ENCODE data around the gene ARHGAP25. TPM values are rescaled to one million over a fixed set of nuclear protein-coding genes. Genes with fewer than 3 reads are reported as not detected.

The ARHGAP25 gene
- total RNA-seq, 1 experiment from 2014 or later, result not detected

GRCh38 chr2:68846091-68846490, 111.5 kb downstream of the ARHGAP25 start:
- H3K4me3 ChIP-seq, result no peak overlapping the region
- H3K4me2 ChIP-seq, result no peak overlapping the region
- no peak overlapping the region for H2AFZ ChIP-seq
- H3K9me2 ChIP-seq (ENCODE audit: insufficient read depth), result peaks cover 4% of the 10 kb centered on the region; the same call in 1 of the 2 replicates
- no peaks in the 10 kb centered on the region for H3K9me3 ChIP-seq (ENCODE audit: insufficient read depth, low read depth)
- TF ChIP-seq CTCF (conservative IDR thresholded peaks at IDR 0.05), result no peak
- TF ChIP-seq EZH2 (IDR thresholded peaks at IDR 0.05; ENCODE audit: low read depth), result no peak
- H3F3A ChIP-seq (ENCODE audit: insufficient read depth, low read depth), result no peaks in the 10 kb centered on the region
- BruUV-seq (replicated peaks), result no TSS peak
- H3K36me3 ChIP-seq (ENCODE audit: low read depth), result no peaks in the 10 kb centered on the region
- CTCF ChIA-PET, result no interaction called here
- no peaks in the 10 kb centered on the region for H3K4me1 ChIP-seq (replicated peaks; ENCODE audit: insufficient read depth)
- POLR2A ChIA-PET (ENCODE audit: unreplicated experiment), result no interaction called here
- DNase-seq, result no peak
- H4K20me1 ChIP-seq (ENCODE audit: insufficient read depth), result no peaks in the 10 kb centered on the region
- no peaks in the 10 kb centered on the region for H3K27me3 ChIP-seq (ENCODE audit: insufficient read depth, low read depth)
- no peak overlapping the region for H3K27ac ChIP-seq
- intact Hi-C loops (cut with micrococcal nuclease; ENCODE audit: unreplicated experiment), result no loop called here
- no peaks in the 10 kb centered on the region for H3K79me2 ChIP-seq (ENCODE audit: low read depth)

DNA sequence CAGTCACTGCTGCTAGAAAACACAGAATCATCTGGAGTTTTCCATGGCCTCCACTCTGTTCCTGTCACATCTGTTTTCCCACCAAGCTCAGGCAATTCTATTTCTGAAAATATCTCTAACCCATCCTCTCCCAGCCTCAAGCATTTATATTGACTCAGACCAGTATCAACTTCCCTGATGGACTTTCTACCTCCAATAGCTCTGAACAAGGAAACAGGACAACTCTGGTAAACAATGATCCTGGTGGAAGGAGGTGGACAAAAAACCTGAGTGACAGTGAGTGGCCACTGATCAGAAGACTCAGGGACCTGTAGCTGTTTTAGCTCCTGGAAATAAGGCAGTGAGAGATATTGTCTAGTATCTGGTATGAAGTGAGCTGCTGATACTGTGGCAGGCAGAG, 113.1 kb downstream of the ARHGAP25 start:
- TF ChIP-seq CTCF (conservative IDR thresholded peaks at IDR 0.05) (no peak), EZH2 (IDR thresholded peaks at IDR 0.05; ENCODE audit: low read depth) (no peak)
- no peaks in the 10 kb centered on the region for H3F3A ChIP-seq (ENCODE audit: insufficient read depth, low read depth)
- H3K36me3 ChIP-seq (ENCODE audit: low read depth), result no peaks in the 10 kb centered on the region
- intact Hi-C loops (cut with micrococcal nuclease; ENCODE audit: unreplicated experiment), result no loop called here
- H3K79me2 ChIP-seq (ENCODE audit: low read depth), result no peaks in the 10 kb centered on the region
- H3K9me3 ChIP-seq (ENCODE audit: insufficient read depth, low read depth), result no peaks in the 10 kb centered on the region
- BruUV-seq (replicated peaks), result no TSS peak
- H4K20me1 ChIP-seq (ENCODE audit: insufficient read depth), result no peaks in the 10 kb centered on the region
- no peaks in the 10 kb centered on the region for H3K4me1 ChIP-seq (replicated peaks; ENCODE audit: insufficient read depth)
- H3K9me2 ChIP-seq (ENCODE audit: insufficient read depth), result peaks cover 4% of the 10 kb centered on the region; the same call in 1 of the 2 replicates
- no peaks in the 10 kb centered on the region for H3K27me3 ChIP-seq (ENCODE audit: insufficient read depth, low read depth)
- DNase-seq, result no peak
- H2AFZ ChIP-seq, result no peak overlapping the region
- POLR2A ChIA-PET (ENCODE audit: unreplicated experiment), result no interaction called here
- H3K4me3 ChIP-seq, result no peak overlapping the region
- H3K27ac ChIP-seq, result no peak overlapping the region
- CTCF ChIA-PET, result no interaction called here
- H3K4me2 ChIP-seq, result no peak overlapping the region

GRCh38 chr2:68849579-68850030, 115.0 kb downstream of the ARHGAP25 start:
- H3F3A ChIP-seq (ENCODE audit: insufficient read depth, low read depth), result no peaks in the 10 kb centered on the region
- H3K4me2 ChIP-seq, result no peak overlapping the region
- H3K36me3 ChIP-seq (ENCODE audit: low read depth), result no peaks in the 10 kb centered on the region
- H3K9me3 ChIP-seq (ENCODE audit: insufficient read depth, low read depth), result no peaks in the 10 kb centered on the region
- no peaks in the 10 kb centered on the region for H3K4me1 ChIP-seq (replicated peaks; ENCODE audit: insufficient read depth)
- H3K79me2 ChIP-seq (ENCODE audit: low read depth), result no peaks in the 10 kb centered on the region
- POLR2A ChIA-PET (ENCODE audit: unreplicated experiment), result no interaction called here
- CTCF ChIA-PET, result no interaction called here
- H3K4me3 ChIP-seq, result no peak overlapping the region
- H3K9me2 ChIP-seq (ENCODE audit: insufficient read depth), result peaks cover 4% of the 10 kb centered on the region; the same call in 1 of the 2 replicates
- no peak overlapping the region for H2AFZ ChIP-seq
- no peak overlapping the region for H3K27ac ChIP-seq
- no peaks in the 10 kb centered on the region for H3K27me3 ChIP-seq (ENCODE audit: insufficient read depth, low read depth)
- intact Hi-C loops (cut with micrococcal nuclease; ENCODE audit: unreplicated experiment), result no loop called here
- BruUV-seq (replicated peaks), result no TSS peak
- DNase-seq, result no peak
- TF ChIP-seq CTCF (conservative IDR thresholded peaks at IDR 0.05), result no peak
- no peak for TF ChIP-seq EZH2 (IDR thresholded peaks at IDR 0.05; ENCODE audit: low read depth)
- no peaks in the 10 kb centered on the region for H4K20me1 ChIP-seq (ENCODE audit: insufficient read depth)

All from PC-9 (cell line).